ENCODE measurements around the gene MRPS18A. TPM values are rescaled to one million over a fixed set of nuclear protein-coding genes. Genes with fewer than 3 reads are reported as not detected.

MRPS18A gene
- total and polyA plus RNA-seq, 2 donors (not counting 3 experiments of a cell fraction or from before 2014, with no cell fraction given), result 39.8 to 83.8 TPM

- Histone ChIP-seq H3K9ac (replicated peaks; ENCODE audit: extremely low read depth, insufficient read depth, low read length) (no peak overlapping the region), H3K4me3 (replicated peaks in 1 of 3; ENCODE audit: insufficient read depth in 1 of 3, low read depth in 1 of 3, low read length in 3 of 3) (no peak overlapping the region), H3K9me1 (replicated peaks; ENCODE audit: control insufficient read depth, extremely low read depth, insufficient read depth, low read length) (no peaks in the 10 kb centered on the region), H3K27me3 (ENCODE audit: control insufficient read depth in 2 of 2, insufficient read depth in 2 of 2, low read length in 2 of 2) (no peaks in the 10 kb centered on the region), H4K20me1 (replicated peaks; ENCODE audit: control insufficient read depth, extremely low read depth, insufficient read depth, low read length) (no peaks in the 10 kb centered on the region), H3K4me2 (ENCODE audit: insufficient read depth, low read length) (no peak overlapping the region), H3K4me1 (ENCODE audit: control insufficient read depth, extremely low read depth, insufficient read depth, low read length) (peaks cover 13% of the 10 kb centered on the region), H2AFZ (ENCODE audit: low read depth, low read length) (no peak overlapping the region), H3K9me3 (replicated peaks; ENCODE audit: control insufficient read depth, insufficient read depth, low read length) (no peaks in the 10 kb centered on the region), H3K36me3 (ENCODE audit: control insufficient read depth in 2 of 2, extremely low read depth in 1 of 2, insufficient read depth in 2 of 2, low read length in 2 of 2) (no peaks in the 10 kb centered on the region), H3K79me2 (ENCODE audit: control insufficient read depth, insufficient read depth, low read length) (peaks cover 14% of the 10 kb centered on the region), H3K27ac (ENCODE audit: insufficient read depth, low read depth, low read length) (no peak overlapping the region)
- ChIA-PET POLR2A (interaction anchor here (0.8 kb wide), 1 partner anchor 9 kb away, joined by 4 read pairs; no protein-coding TSS in a partner anchor), CTCF (interaction anchor here (1.1 to 2.6 kb wide), 5 partner anchors 14 to 389 kb away, joined by 3 to 6 read pairs (median 4); no protein-coding TSS in a partner anchor)
- BruUV-seq (replicated peaks), result no TSS peak
- TF ChIP-seq FOS (IDR thresholded peaks at IDR 0.05; ENCODE audit: borderline replicate concordance, insufficient read depth, low read length) (no peak), EZH2 (IDR thresholded peaks at IDR 0.05; ENCODE audit: borderline replicate concordance, low read depth, low read length, severe bottlenecking) (no peak), MYC (IDR thresholded peaks at IDR 0.05; ENCODE audit: low read depth, low read length) (no peak), GATA2 (IDR thresholded peaks at IDR 0.05; ENCODE audit: insufficient read depth, insufficient read length, low read depth, low read length) (no peak), MAX (IDR thresholded peaks at IDR 0.05; ENCODE audit: insufficient read depth, insufficient read length) (no peak), JUN (IDR thresholded peaks at IDR 0.05; ENCODE audit: borderline replicate concordance, insufficient read depth, insufficient read length, low read depth) (no peak), POLR2A (IDR thresholded peaks at IDR 0.05; ENCODE audit: low read depth, low read length) (no peak), POLR2AphosphoS5 (IDR thresholded peaks at IDR 0.05; ENCODE audit: insufficient read depth, low read depth, low read length) (no peak)
- TF ChIP-seq, protein P1, sequence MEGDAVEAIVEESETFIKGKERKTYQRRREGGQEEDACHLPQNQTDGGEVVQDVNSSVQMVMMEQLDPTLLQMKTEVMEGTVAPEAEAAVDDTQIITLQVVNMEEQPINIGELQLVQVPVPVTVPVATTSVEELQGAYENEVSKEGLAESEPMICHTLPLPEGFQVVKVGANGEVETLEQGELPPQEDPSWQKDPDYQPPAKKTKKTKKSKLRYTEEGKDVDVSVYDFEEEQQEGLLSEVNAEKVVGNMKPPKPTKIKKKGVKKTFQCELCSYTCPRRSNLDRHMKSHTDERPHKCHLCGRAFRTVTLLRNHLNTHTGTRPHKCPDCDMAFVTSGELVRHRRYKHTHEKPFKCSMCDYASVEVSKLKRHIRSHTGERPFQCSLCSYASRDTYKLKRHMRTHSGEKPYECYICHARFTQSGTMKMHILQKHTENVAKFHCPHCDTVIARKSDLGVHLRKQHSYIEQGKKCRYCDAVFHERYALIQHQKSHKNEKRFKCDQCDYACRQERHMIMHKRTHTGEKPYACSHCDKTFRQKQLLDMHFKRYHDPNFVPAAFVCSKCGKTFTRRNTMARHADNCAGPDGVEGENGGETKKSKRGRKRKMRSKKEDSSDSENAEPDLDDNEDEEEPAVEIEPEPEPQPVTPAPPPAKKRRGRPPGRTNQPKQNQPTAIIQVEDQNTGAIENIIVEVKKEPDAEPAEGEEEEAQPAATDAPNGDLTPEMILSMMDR (IDR thresholded peaks at IDR 0.05; ENCODE audit: extremely low read depth in 1 of 2, insufficient read depth in 1 of 2, low read depth in 1 of 2, low read length in 2 of 2), result no peak
- intact Hi-C loops (cut with micrococcal nuclease), result no loop called here
- DNase-seq (ENCODE audit: low read depth, low spot score), result no peak
- FAIRE-seq, result no peak
- dilution Hi-C loops (cut with MboI; ENCODE audit: extremely low pct_ligation_motif_present, low sequenced_read_pairs), result no loop called here
These were observed 1.8 kb upstream of the MRPS18A start for GRCh38 chr6:43689421-43689820.
